Stomach (tissue), 9 donors: ENCODE measurements around the gene ITGAD. TPM values are rescaled to one million over a fixed set of nuclear protein-coding genes. Genes with fewer than 3 reads are reported as not detected.

Experiments used
- DNase-seq, 2 donors: peaks; one replicate each; pipeline versions ENCODE4 v3.0.0 to v3.0.0-alpha.2; 2013 to 2019
- H3K27ac ChIP-seq, 5 donors: fragments of 200-600 bp in 4 of 5; sonication (generic) in 4 of 5; one replicate each; pipeline ENCODE4 v1.5.1; 2013 to 2019; ENCODE audit warnings: mild to moderate bottlenecking in 1 of 5, moderate library complexity in 1 of 5
- H3K27me3 ChIP-seq, 3 donors: fragments of 200-600 bp; sonication (generic); one replicate each; pipeline ENCODE4 v1.5.1; 2017 to 2019; ENCODE audit warnings: mixed run types in 1 of 3
- H3K36me3 ChIP-seq, 4 donors: fragments of 200-600 bp; sonication (generic); 1 replicate in 3 of 4; 2 replicates in 1 of 4; pipeline ENCODE4 v1.5.1; 2016 to 2019
- H3K4me1 ChIP-seq, 4 donors: fragments of 200-600 bp; sonication (generic); one replicate each; pipeline ENCODE4 v1.5.1; 2016 to 2019
- H3K4me3 ChIP-seq, 4 donors: fragments of 200-600 bp; sonication (generic) in 3 of 4; one replicate each; pipeline ENCODE4 v1.5.1; 2016 to 2019; ENCODE audit warnings: mild to moderate bottlenecking in 1 of 4
- H3K9me3 ChIP-seq, 4 donors: fragments of 200-600 bp; sonication (generic); one replicate each; pipeline ENCODE4 v1.5.1; 2016 to 2019
- EP300 ChIP-seq: sonication (generic); formaldehyde crosslinking; IDR thresholded peaks from one replicate; pipeline ENCODE4 v1.6.1; 2017; ENCODE audit warnings: antibody characterized with exemption
- POLR2A ChIP-seq, 4 donors: fragments of 450-650 bp; IDR thresholded peaks; one replicate each; pipeline ENCODE4 v1.6.1; 2016; ENCODE audit warnings: antibody characterized with exemption in 4 of 4, control low read depth in 2 of 4, mild to moderate bottlenecking in 1 of 4, moderate library complexity in 1 of 4
- POLR2AphosphoS5 ChIP-seq, 3 donors: sonication (generic); formaldehyde crosslinking; IDR thresholded peaks; one replicate each; pipeline ENCODE4 v1.6.1; 2016; ENCODE audit warnings: antibody characterized with exemption in 3 of 3
- WGBS, 5 donors: extraction: QIAGEN DNeasy Blood & Tissue Kit in 3 of 5; methylation state at CpG; one replicate each; pipeline versions ENCODE4 v1.1.5 to v1.1.7; 2013 to 2018; 5-methylcytosine and 5-hydroxymethylcytosine counted together
- intact Hi-C: fragments of 100-400 bp; cut with DNase I; formaldehyde crosslinking; loops from one replicate; pipeline ENCODE4 v1.15.1; 2023; ENCODE audit warnings: low total_unique reads
- polyA plus RNA-seq, 3 donors: library from polyadenylated mRNA; stranded (reverse); fragments of 200-250 nt; gene quantifications; one replicate each; pipeline ENCODE4 v1.2.3, GENCODE V29; 2013
- total RNA-seq, 5 donors: library from RNA; depleted of rRNA; stranded (reverse); fragments of >200 nt; gene quantifications; one replicate each; pipeline versions ENCODE4 v1.1.0 to v1.2.3, GENCODE V29; 2014 to 2016
- TF ChIP-seq, protein P1 (sequence below), 7 experiments: fragments of 450-650 bp in 4 of 7; fragments of 200-600 bp in 3 of 7; sonication (generic) in 3 of 7; IDR thresholded peaks; one replicate each; pipeline ENCODE4 v1.5.1; 2016 to 2019; ENCODE audit warnings: antibody characterized with exemption in 7 of 7, control low read depth in 2 of 7, mild to moderate bottlenecking in 1 of 7
- donor health status: healthy with polysubstance abuse.
- donor health status: Bipolar disorder and iron deficiency.
- donor health status: healthy.

ITGAD gene
- total and polyA plus RNA-seq, 8 donors: 0.29 to 0.37 TPM; not detected in 6

GRCh38 chr16:31354394-31355291, 38.5 kb upstream of the ITGAD start, which contains the start of gene ITGAX:
Gene ITGAX (plus strand): TSS chr16:31355176. CDS start chr16:31355255, 79 bp downstream.
- intact Hi-C loops: no loop called here
- no peaks in the 10 kb centered on the region for H3K36me3 ChIP-seq
- peak; percentile 41 to 49 for DNase-seq
- H3K9me3 ChIP-seq: no peaks in the 10 kb centered on the region
- TF ChIP-seq POLR2A (IDR thresholded peaks at IDR 0.05): no peak
- TF ChIP-seq EP300: no peak
- TF ChIP-seq POLR2AphosphoS5 (IDR thresholded peaks at IDR 0.05): peak in 2 of 3 donors; percentile 25 to 34
- TF ChIP-seq, protein P1, sequence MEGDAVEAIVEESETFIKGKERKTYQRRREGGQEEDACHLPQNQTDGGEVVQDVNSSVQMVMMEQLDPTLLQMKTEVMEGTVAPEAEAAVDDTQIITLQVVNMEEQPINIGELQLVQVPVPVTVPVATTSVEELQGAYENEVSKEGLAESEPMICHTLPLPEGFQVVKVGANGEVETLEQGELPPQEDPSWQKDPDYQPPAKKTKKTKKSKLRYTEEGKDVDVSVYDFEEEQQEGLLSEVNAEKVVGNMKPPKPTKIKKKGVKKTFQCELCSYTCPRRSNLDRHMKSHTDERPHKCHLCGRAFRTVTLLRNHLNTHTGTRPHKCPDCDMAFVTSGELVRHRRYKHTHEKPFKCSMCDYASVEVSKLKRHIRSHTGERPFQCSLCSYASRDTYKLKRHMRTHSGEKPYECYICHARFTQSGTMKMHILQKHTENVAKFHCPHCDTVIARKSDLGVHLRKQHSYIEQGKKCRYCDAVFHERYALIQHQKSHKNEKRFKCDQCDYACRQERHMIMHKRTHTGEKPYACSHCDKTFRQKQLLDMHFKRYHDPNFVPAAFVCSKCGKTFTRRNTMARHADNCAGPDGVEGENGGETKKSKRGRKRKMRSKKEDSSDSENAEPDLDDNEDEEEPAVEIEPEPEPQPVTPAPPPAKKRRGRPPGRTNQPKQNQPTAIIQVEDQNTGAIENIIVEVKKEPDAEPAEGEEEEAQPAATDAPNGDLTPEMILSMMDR (IDR thresholded peaks at IDR 0.05): no peak
- peak within 1 kb of the TSS in 2 of 5 donors; percentile 74 to 78 for H3K27ac ChIP-seq
- WGBS, 5 donors: 20 to 26% (median 24%) methylated on average over 9 to 10 of the region's 10 CpGs
- H3K4me3 ChIP-seq: peak within 1 kb of the TSS in 2 of 4 donors; percentile 19 to 34
- peaks cover 0 to 5% (median 0%) of the 10 kb centered on the region in 4 donors for H3K4me1 ChIP-seq
- peaks cover 0 to 12% (median 0%) of the 10 kb centered on the region in 3 donors for H3K27me3 ChIP-seq

DNA sequence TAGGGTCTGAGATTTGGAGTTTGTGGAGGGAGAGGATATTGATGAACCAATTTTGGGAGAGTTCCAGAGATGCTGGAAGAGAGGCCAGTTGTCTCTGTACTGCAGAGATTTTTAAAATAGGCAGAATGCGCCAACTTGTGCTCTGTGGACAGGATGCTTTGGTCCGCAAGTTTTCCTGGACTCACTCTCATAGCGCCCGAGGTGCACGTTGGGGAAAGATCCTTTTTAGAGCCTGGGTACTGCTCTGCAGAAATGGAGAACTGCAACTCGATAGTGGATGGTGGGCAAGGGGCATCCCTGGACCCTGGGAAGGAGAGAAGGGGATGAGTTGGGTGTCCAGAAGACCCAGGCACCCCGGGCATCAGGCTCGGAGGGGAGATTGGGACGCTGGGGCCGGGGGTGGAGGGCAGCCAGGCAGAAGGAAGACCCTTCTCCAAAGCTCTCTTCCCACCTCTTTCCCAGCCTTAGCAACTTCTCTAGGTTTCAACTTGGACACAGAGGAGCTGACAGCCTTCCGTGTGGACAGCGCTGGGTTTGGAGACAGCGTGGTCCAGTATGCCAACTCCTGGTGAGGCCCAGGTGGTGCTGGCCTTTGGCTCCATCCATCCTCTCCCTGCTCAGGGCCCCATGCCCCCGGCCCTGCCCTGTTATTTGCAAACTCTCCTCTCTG, 37.6 kb upstream of the ITGAD start:
- WGBS, 5 donors: 67 to 80% (median 76%) methylated on average over 14 of the region's 14 CpGs
- no peak for DNase-seq
- intact Hi-C loops: no loop called here
- Histone ChIP-seq H3K4me3 (peak overlapping the region in 2 of 4 donors; percentile 19 to 34), H3K27ac (peak overlapping the region in 2 of 5 donors; percentile 74 to 78), H3K4me1 (peaks cover 0 to 5% (median 0%) of the 10 kb centered on the region in 4 donors), H3K36me3 (no peaks in the 10 kb centered on the region), H3K27me3 (peaks cover 0 to 12% (median 0%) of the 10 kb centered on the region in 3 donors), H3K9me3 (no peaks in the 10 kb centered on the region)
- TF ChIP-seq POLR2A (IDR thresholded peaks at IDR 0.05) (no peak), EP300 (no peak), POLR2AphosphoS5 (IDR thresholded peaks at IDR 0.05) (no peak)
- TF ChIP-seq, protein P1 (IDR thresholded peaks at IDR 0.05): no peak

GRCh38 chr16:31356566-31357323, 36.4 kb upstream of the ITGAD start:
- WGBS, 5 donors: 60 to 66% (median 61%) methylated on average over 18 to 28 of the region's 28 CpGs
- peaks cover 0 to 18% (median 0%) of the 10 kb centered on the region in 3 donors for H3K27me3 ChIP-seq
- no peak for DNase-seq
- peak overlapping the region in 2 of 4 donors; percentile 19 to 34 for H3K4me3 ChIP-seq
- no peaks in the 10 kb centered on the region for H3K36me3 ChIP-seq
- H3K9me3 ChIP-seq: no peaks in the 10 kb centered on the region
- intact Hi-C loops: no loop called here
- H3K27ac ChIP-seq: peak overlapping the region in 1 of 5 donors; percentile 22
- H3K4me1 ChIP-seq: peaks cover 0 to 5% (median 0%) of the 10 kb centered on the region in 4 donors
- no peak for TF ChIP-seq EP300
- TF ChIP-seq POLR2A (IDR thresholded peaks at IDR 0.05): no peak
- TF ChIP-seq POLR2AphosphoS5 (IDR thresholded peaks at IDR 0.05): no peak
- TF ChIP-seq, protein P1 (IDR thresholded peaks at IDR 0.05): no peak
